ENCODE measurements around the gene LIF. TPM values are rescaled to one million over a fixed set of nuclear protein-coding genes. Genes with fewer than 3 reads are reported as not detected.

The LIF gene
- 1.3 and 2.5 TPM in 2 replicates for total RNA-seq

DNA sequence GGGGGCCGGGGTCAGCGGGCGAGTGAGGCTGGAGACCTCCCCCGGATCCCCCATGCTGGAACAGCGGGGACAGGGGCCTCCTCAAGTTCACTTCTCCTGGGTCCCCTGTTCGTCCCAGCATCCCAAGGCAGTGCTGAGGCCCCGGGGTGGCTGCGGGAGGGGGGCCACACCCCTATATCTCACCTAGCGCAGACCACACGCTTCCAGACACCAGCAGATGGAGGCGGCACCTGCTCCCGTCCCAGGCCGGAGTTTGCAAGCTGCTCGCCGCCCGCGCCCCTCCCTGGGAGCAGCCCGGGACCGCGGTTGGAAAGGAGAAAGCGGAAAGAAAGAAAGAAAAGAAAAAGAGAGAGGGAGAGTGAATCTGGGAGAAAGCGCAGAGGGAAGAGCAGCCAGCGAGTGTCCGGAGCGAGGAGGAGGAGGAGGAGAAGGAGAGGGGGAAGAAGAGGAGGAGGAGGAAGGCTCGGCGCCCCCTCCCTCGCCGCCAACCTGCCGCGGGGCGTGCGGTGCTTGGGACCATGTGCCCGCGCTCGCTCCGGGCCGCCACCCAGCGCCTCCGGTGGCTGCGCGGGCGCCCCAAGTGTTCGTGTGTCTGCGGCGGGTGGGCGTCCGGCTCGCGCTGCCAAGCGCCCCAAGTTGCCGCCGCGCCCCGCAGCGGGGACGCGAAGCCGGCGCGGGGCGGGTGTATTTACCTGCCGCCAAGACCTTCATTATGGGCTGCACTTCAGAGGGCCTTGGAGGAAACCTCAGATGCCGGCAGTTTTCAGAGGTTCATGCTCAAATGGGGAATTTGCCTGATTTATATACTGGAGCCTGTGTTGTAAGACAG, at the start of gene LIF:
Gene LIF, minus strand, starts transcription at position 775 of the 829 bp plus-strand sequence. Its CDS starts 64 bp downstream, at position 711.

DNA sequence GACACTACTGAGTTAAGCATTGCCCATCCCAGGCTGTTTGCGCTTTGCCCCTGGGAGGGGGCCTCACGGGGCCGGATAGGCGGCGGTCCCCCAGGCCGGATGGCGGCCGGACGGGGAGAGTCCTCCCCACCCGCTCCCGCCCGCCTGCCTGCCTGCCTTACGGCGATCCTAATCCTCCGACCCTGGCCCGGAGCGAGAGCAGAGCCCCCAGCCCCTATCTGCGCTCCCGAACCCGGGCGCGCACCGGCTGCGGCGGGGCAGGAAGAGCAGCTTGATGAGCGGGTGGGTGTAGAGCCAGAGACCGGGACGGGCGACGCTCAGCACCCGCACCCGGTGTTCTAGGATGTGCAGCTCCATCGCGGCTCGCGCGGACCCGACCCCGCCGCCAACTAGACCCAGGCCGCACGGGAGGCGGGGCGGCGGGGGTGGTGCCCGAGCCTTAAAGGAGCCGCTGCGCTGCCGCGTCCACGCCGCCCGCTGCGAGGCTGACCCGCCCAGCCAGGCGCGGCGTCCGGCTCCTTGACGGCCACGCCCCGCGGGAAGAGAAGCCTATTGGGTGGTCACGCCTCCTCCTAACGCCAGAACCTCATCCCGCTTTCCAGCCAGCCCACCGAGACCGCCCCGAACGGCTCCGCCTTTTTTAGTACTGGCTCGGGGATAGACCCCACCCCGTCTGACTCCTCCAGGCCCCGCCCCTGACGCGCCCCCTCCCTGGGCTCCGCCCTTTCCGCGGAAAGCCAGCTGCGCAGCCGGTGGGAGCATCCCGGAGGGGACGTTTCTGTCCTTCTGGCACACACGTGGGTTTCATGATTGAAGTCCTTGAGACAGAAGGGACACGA, 42.8 kb upstream of the LIF start, which contains the start of gene CASTOR1:
Gene CASTOR1, minus strand, starts transcription at position 365 of the 839 bp plus-strand sequence. Its CDS starts 8 bp downstream, at position 357.

GRCh38 chr22:30266445-30267381, 20.2 kb upstream of the LIF start, which contains the start of gene OSM:
OSM (minus strand) TSS chr22:30266851; CDS start chr22:30266799, 52 bp downstream.

Other genes starting within 250 kb of the LIF start
- gene HORMAD2, start 166.3 kb downstream of the LIF start, total RNA-seq = not detected in 2 replicates
- gene OSM, start 20.1 kb upstream of the LIF start, total RNA-seq = not detected in 2 replicates
- gene CASTOR1, start 42.7 kb upstream of the LIF start, total RNA-seq = 24.9 and 32.7 TPM in 2 replicates
- 31.9 and 32.6 TPM in 2 replicates for gene TBC1D10A, start 80.2 kb upstream of the LIF start, total RNA-seq
- gene SF3A1, start 110.1 kb upstream of the LIF start, total RNA-seq = 32.5 and 47.7 TPM in 2 replicates
- 2.4 and 2.9 TPM in 2 replicates for gene CCDC157, start 110.2 kb upstream of the LIF start, total RNA-seq
- 10.5 and 16.7 TPM in 2 replicates for gene RNF215, start 140.7 kb upstream of the LIF start, total RNA-seq
- 28.9 and 61.4 TPM in 2 replicates for gene SEC14L2, start 150.3 kb upstream of the LIF start, total RNA-seq
- gene MTFP1, start 179.0 kb upstream of the LIF start, total RNA-seq = 61.4 and 66.2 TPM in 2 replicates
- gene SEC14L3, start 225.3 kb upstream of the LIF start, total RNA-seq = not detected in 2 replicates